GM21528 (cell line): Measurements from ENCODE around the gene FRAS1.
"Not testable (repeated sequence)": the region's sequence is repeated elsewhere in the genome, so short reads cannot be mapped to it uniquely, and the experiment has no call there.

Experiments used
- ATAC-seq: cut with Tn5 transposase; IDR thresholded peaks from one replicate; pipeline ENCODE4 v1.9.1; 2021; ENCODE audit warnings: mild to moderate bottlenecking, moderate library complexity; ENCODE audit not compliant: unreplicated experiment, low FRiP score

Gene FRAS1

DNA sequence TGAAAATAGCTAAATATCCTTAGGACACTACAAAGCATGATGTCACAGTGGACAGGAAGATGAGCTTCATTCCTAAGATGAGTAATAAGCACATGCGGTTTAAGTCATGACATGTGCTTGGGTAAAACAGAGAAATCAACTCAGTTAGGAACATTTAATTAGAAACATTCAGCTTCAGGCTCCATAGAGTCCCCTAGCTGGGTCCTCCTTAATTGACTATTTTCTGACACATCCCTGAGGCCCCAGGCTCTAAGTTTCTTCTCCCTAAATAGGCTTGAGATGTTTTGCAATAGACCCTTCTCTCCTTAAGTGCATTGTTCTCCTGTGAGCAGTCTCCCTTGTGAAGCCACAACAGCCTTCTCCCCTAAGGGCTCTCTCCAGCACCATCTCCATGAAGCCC, 424.1 kb downstream of the FRAS1 start:
- no peak for ATAC-seq

DNA sequence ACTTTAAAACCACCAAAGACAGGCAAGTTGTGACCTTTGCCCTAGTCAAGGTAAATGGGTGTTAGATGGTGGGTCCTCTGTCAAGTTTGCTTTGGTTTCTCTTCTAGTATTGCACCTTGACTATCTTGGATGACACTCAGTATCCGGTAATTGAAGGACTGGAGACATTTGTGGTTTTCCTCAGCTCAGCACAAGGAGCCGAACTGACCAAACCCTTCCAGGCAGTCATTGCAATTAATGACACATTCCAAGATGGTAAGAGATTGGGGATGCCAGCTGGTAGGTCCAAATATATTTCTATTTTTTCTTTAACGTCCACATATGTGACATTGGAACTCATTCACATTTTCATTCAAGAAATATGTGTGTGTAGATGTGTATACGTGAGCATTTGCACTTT, 425.2 kb downstream of the FRAS1 start:
- ATAC-seq, result no peak

- no peak for ATAC-seq
These were observed 426.7 kb downstream of the FRAS1 start for GRCh38 chr4:78483811-78484210.

DNA sequence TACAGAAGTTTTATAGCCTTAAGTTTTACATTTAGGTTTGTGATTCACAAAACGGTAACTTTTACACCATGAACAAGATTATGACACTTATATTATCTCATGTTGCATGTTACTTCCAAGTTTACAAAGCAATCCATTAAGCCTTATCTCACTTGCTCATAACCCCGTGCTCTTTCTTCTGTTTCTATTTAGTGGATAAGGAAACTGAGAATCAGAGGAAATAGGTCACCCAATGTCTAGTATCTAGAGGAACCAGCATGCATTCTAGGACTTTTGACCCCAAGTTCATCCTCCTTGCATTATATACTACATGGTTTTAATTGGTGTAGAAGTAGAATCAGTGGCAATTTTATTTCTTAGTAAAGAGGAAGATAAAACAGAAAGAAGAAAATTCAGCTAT, 427.5 kb downstream of the FRAS1 start:
- ATAC-seq, result no peak

- no peak for ATAC-seq
These were observed 436.6 kb downstream of the FRAS1 start for GRCh38 chr4:78493731-78494130.

GRCh38 chr4:78496021-78496643, 439.0 kb downstream of the FRAS1 start:
- no peak for ATAC-seq

- not testable (repeated sequence) for ATAC-seq
These were observed 449.1 kb downstream of the FRAS1 start for GRCh38 chr4:78506260-78506659.

GRCh38 chr4:78509043-78509442, 451.9 kb downstream of the FRAS1 start:
- ATAC-seq, result no peak

DNA sequence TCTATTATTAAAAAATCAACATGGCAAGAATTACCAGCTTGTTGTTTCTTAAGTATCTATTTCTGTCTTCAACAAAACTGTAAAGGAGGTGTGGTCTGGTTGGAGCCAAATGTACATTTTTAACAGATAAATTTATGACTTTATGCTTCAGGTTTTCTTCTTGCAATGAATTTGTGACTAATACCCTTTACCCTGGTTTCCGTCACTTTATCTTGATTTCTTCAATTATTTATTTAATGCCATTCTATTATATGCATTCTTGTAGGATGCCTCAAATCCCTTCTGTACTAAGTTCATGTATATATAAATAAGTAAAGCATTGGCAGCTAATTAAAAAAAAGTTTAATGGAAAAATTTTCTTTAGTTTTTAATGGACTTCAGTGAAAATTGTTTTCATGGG, 453.0 kb downstream of the FRAS1 start:
- no peak for ATAC-seq

GRCh38 chr4:78510681-78511080, 453.6 kb downstream of the FRAS1 start:
- ATAC-seq, result no peak

DNA sequence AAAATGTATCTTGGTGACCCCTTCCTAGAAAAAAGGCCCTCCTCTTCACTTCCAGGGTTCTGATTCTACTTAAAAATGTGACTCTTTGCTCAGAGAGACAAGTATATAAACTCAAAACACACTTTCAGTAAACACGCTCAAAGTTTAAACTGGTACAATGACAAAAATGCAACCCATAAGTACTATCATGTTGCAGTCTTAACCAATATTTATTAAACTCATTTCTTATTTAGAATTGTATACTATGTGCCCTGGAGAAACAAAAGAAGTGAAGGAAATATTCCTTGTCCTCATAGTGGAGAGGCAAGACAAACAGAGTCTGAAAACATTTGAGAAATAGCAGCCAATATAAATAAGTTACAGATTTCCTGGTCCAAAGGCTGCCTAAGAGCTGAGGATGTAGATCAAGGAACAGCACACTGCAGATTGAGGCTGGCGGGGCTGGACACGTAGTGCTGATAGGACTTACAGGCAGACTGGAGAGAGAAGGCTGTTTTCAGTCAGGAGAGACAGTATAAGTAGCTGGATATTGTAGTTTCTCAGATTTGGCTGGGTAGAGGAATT, 455.3 kb downstream of the FRAS1 start:
- no peak for ATAC-seq

GRCh38 chr4:78513411-78513975, 456.4 kb downstream of the FRAS1 start:
- no peak for ATAC-seq

- no peak for ATAC-seq
These were observed 460.0 kb downstream of the FRAS1 start for GRCh38 chr4:78517050-78517652.

GRCh38 chr4:78518561-78518960, 461.4 kb downstream of the FRAS1 start:
- no peak for ATAC-seq

DNA sequence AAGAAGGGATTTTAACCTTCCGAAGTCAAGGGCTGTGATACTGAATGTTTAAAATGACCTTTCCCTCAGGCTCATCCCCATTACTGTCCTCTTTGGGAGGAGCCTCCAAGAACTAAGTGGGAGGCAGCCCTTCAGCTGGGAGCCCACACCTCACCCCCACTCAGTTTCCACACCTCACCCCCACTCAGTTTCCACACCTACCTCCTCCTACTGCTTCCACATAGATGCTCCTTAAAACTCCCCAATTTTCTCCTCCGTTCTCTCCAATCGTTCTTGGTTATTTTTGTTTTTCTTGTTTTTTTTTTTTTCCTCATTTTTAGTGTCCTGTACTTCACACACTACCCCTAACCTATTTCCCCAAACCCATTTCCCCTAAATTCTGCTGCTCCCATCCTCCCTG, 462.8 kb downstream of the FRAS1 start:
- ATAC-seq, result no peak

GRCh38 chr4:78520808-78521226, 463.7 kb downstream of the FRAS1 start:
- no peak for ATAC-seq

- ATAC-seq, result no peak
These were observed 466.9 kb downstream of the FRAS1 start for GRCh38 chr4:78524009-78524408.

DNA sequence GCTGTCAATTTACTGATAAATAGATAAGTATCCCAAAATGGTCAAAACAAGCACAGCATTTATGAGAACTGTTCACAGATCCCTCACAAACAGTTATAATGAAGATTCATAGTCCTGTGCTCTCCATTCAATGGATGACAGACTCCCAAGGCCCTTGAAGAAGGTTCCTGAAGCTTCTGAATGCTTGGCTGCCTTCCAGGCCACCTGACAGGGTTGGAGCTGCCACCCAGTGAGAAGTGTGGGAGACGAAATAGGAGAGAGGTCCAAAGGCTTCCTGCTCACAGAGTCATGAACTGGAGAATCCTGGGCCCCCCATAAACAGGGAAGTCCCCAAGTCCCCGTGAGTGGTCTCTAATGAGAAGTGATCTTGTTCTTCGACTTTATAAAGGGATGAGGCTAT, 468.4 kb downstream of the FRAS1 start:
- ATAC-seq, result no peak

DNA sequence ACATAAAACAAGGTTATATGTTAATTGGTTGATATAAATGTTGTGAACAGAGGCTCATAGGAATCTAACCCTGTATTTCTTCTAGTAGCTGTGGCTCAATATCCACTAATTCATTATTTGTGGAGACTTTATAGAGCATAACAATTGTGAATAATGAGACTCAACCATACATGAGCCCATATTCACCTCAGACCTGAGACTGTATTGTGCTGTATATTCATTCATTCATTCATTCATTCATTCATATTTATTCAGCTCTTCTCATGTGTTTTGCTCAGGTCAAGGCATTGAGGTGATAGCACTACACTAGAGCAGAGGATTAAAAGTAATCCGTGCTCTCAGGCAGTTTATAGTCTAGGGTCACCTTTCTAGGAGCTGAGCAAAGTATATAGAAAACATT, 470.0 kb downstream of the FRAS1 start:
- ATAC-seq, result no peak

GRCh38 chr4:78527555-78527954, 470.4 kb downstream of the FRAS1 start:
- ATAC-seq, result no peak

- ATAC-seq, result no peak
These were observed 471.2 kb downstream of the FRAS1 start for GRCh38 chr4:78528327-78528726.
